Liver (tissue), 9 donors: Measurements from ENCODE around the gene BACH2. TPM values are rescaled to one million over a fixed set of nuclear protein-coding genes. Genes with fewer than 3 reads are reported as not detected.

Experiments
- DNase-seq: peaks from one replicate; pipeline ENCODE4 v3.0.0-alpha.2; 2017; ENCODE audit warnings: low spot score
- H3K27ac ChIP-seq, 2 donors: one replicate each; pipeline ENCODE4 v1.7.0; 2013; ENCODE audit warnings: inconsistent platforms in 2 of 2, low read length in 2 of 2, control low read depth in 1 of 2, low read depth in 1 of 2, mild to moderate bottlenecking in 1 of 2
- H3K27me3 ChIP-seq, 4 donors: one replicate each; pipeline versions ENCODE4 v1.6.1 to v1.7.0; 2013; ENCODE audit warnings: low read length in 3 of 4, inconsistent platforms in 1 of 4, mild to moderate bottlenecking in 1 of 4, moderate library complexity in 1 of 4; ENCODE audit not compliant: control insufficient read depth in 4 of 4, insufficient read depth in 4 of 4
- H3K36me3 ChIP-seq, 4 donors: one replicate each; pipeline versions ENCODE4 v1.6.1 to v1.7.0; 2013; ENCODE audit warnings: low read length in 3 of 4, mild to moderate bottlenecking in 3 of 4, low read depth in 1 of 4, moderate library complexity in 1 of 4; ENCODE audit not compliant: control insufficient read depth in 4 of 4, insufficient read depth in 3 of 4
- H3K4me1 ChIP-seq, 4 donors: one replicate each; pipeline versions ENCODE4 v1.6.1 to v1.7.0; 2013; ENCODE audit warnings: low read length in 3 of 4, mild to moderate bottlenecking in 3 of 4, moderate library complexity in 1 of 4; ENCODE audit not compliant: control insufficient read depth in 4 of 4, insufficient read depth in 4 of 4
- H3K4me3 ChIP-seq, 3 donors: one replicate each; pipeline versions ENCODE4 v1.6.1 to v1.7.0; 2013; ENCODE audit warnings: low read length in 3 of 3, control low read depth in 1 of 3, low read depth in 1 of 3, mild to moderate bottlenecking in 1 of 3
- H3K9ac ChIP-seq, 2 donors: one replicate each; pipeline ENCODE4 v1.7.0; 2013; ENCODE audit warnings: low read length in 2 of 2, mild to moderate bottlenecking in 2 of 2, moderate library complexity in 2 of 2, control low read depth in 1 of 2, low read depth in 1 of 2
- H3K9me3 ChIP-seq, 4 donors: one replicate each; pipeline versions ENCODE4 v1.6.1 to v1.7.0; 2013; ENCODE audit warnings: low read length in 3 of 4; ENCODE audit not compliant: control insufficient read depth in 4 of 4
- ATF3 ChIP-seq: IDR thresholded peaks from 2 replicates; pipeline ENCODE4 v1.6.1; 2016; ENCODE audit warnings: antibody characterized with exemption
- CTCF ChIP-seq: fragments of 150-350 bp; IDR thresholded peaks from 2 replicates; pipeline ENCODE4 v1.5.1; 2017; ENCODE audit warnings: improper control_type of control experiment, low read depth, low read length; ENCODE audit not compliant: missing input control
- EGR1 ChIP-seq, 2 donors: IDR thresholded peaks; 2 replicates each; pipeline ENCODE4 v1.6.1; 2016 to 2018; ENCODE audit warnings: antibody characterized with exemption in 2 of 2, low read depth in 2 of 2
- FOXA1 ChIP-seq: IDR thresholded peaks from 2 replicates; pipeline ENCODE4 v1.6.1; 2016; ENCODE audit warnings: antibody characterized with exemption
- FOXA2 ChIP-seq: IDR thresholded peaks from 2 replicates; pipeline ENCODE4 v1.6.1; 2016; ENCODE audit warnings: antibody characterized with exemption
- GABPA ChIP-seq, 2 donors: IDR thresholded peaks in 1 of 2; conservative IDR thresholded peaks in 1 of 2; 2 replicates each; pipeline ENCODE4 v1.6.1; 2016; ENCODE audit warnings: antibody characterized with exemption in 2 of 2, mild to moderate bottlenecking in 1 of 2, moderate library complexity in 1 of 2
- HNF4A ChIP-seq, 2 donors: conservative IDR thresholded peaks; 2 replicates each; pipeline ENCODE4 v1.6.1; 2016; ENCODE audit warnings: antibody characterized with exemption in 2 of 2, mild to moderate bottlenecking in 2 of 2
- HNF4G ChIP-seq: IDR thresholded peaks from 2 replicates; pipeline ENCODE4 v1.6.1; 2016; ENCODE audit warnings: antibody characterized with exemption
- JUND ChIP-seq, 2 donors: IDR thresholded peaks; 2 replicates each; pipeline ENCODE4 v1.6.1; 2016; ENCODE audit warnings: antibody characterized with exemption in 2 of 2
- MAX ChIP-seq: IDR thresholded peaks from 2 replicates; pipeline ENCODE4 v1.6.1; 2016; ENCODE audit warnings: antibody characterized with exemption
- NR2F2 ChIP-seq: IDR thresholded peaks from 2 replicates; pipeline ENCODE4 v1.6.1; 2016; ENCODE audit warnings: antibody characterized with exemption
- RAD21 ChIP-seq, 2 donors: IDR thresholded peaks; 2 replicates each; pipeline ENCODE4 v1.6.1; 2016; ENCODE audit warnings: antibody characterized with exemption in 2 of 2, mild to moderate bottlenecking in 2 of 2
- REST ChIP-seq: IDR thresholded peaks from 2 replicates; pipeline ENCODE4 v1.6.1; 2016; ENCODE audit warnings: antibody characterized with exemption, mild to moderate bottlenecking
- SP1 ChIP-seq: IDR thresholded peaks from 2 replicates; pipeline ENCODE4 v1.6.1; 2018; ENCODE audit warnings: antibody characterized with exemption, mild to moderate bottlenecking
- TAF1 ChIP-seq: conservative IDR thresholded peaks from 2 replicates; pipeline ENCODE4 v1.6.1; 2016; ENCODE audit warnings: antibody characterized with exemption, mild to moderate bottlenecking
- YY1 ChIP-seq: IDR thresholded peaks from 2 replicates; pipeline ENCODE4 v1.6.1; 2016; ENCODE audit warnings: antibody characterized with exemption, mild to moderate bottlenecking
- WGBS: extraction: QIAGEN DNeasy Blood & Tissue Kit; methylation state at CpG from one replicate; pipeline ENCODE4 v1.1.7; 2013; 5-methylcytosine and 5-hydroxymethylcytosine counted together
- polyA plus RNA-seq, 2 donors: library from polyadenylated mRNA; stranded (reverse) in 1 of 2; unstranded in 1 of 2; fragments of 200-250 nt in 1 of 2; fragments of >200 nt in 1 of 2; fragmentation: Nextera tagmentation in 1 of 2; extraction: Ambion mirVana in 1 of 2; gene quantifications; one replicate each; pipeline versions ENCODE4 v1.2.1 to v1.2.3, GENCODE V29; 2013 to 2015
- total RNA-seq, 2 donors: library from RNA; depleted of rRNA; stranded (reverse); fragments of >200 nt; gene quantifications; one replicate each; pipeline ENCODE4 v1.2.3, GENCODE V29; 2014
- donor health status: healthy.
- donor health status: healthy.
- donor health status: healthy.
- donor health status: healthy.
- donor health status: healthy.

BACH2 gene
- total and polyA plus RNA-seq, 4 donors: 1.9 to 3.7 (median 1.9) TPM

- Histone ChIP-seq H3K9ac (no peak overlapping the region), H3K9me3 (no peaks in the 10 kb centered on the region), H3K4me1 (no peaks in the 10 kb centered on the region), H3K27me3 (no peaks in the 10 kb centered on the region), H3K4me3 (no peak overlapping the region), H3K27ac (no peak overlapping the region), H3K36me3 (no peaks in the 10 kb centered on the region)
- no peak for DNase-seq
- WGBS: 88% methylated on average over 12 of the region's 12 CpGs
- TF ChIP-seq MAX: no peak
Measured at GRCh38 chr6:90068703-90069523, 227.7 kb downstream of the BACH2 start.

- 80% methylated on average over 2 of the region's 2 CpGs for WGBS
- DNase-seq: no peak
- H3K36me3 ChIP-seq: no peaks in the 10 kb centered on the region
- no peaks in the 10 kb centered on the region for H3K4me1 ChIP-seq
- no peak overlapping the region for H3K4me3 ChIP-seq
- H3K9ac ChIP-seq: no peak overlapping the region
- no peaks in the 10 kb centered on the region for H3K9me3 ChIP-seq
- H3K27ac ChIP-seq: no peak overlapping the region
- H3K27me3 ChIP-seq: no peaks in the 10 kb centered on the region
- TF ChIP-seq NR2F2: no peak
- TF ChIP-seq YY1: no peak
- no peak for TF ChIP-seq CTCF
- TF ChIP-seq ATF3: no peak
- TF ChIP-seq HNF4A (conservative IDR thresholded peaks at IDR 0.05): no peak
- TF ChIP-seq SP1: no peak
- TF ChIP-seq FOXA2: no peak
Measured at GRCh38 chr6:90068264-90068663, 228.4 kb downstream of the BACH2 start.

GRCh38 chr6:90066697-90067096, 229.9 kb downstream of the BACH2 start:
- no peak overlapping the region for H3K4me3 ChIP-seq
- no peaks in the 10 kb centered on the region for H3K36me3 ChIP-seq
- H3K4me1 ChIP-seq: no peaks in the 10 kb centered on the region
- DNase-seq: no peak
- no peaks in the 10 kb centered on the region for H3K9me3 ChIP-seq
- H3K27me3 ChIP-seq: no peaks in the 10 kb centered on the region
- H3K27ac ChIP-seq: no peak overlapping the region
- WGBS: 94% methylated on average over 4 of the region's 4 CpGs
- H3K9ac ChIP-seq: no peak overlapping the region
- TF ChIP-seq GABPA (IDR thresholded peaks at IDR 0.05 in 1 of 2, conservative IDR thresholded peaks at IDR 0.05 in 1 of 2) (no peak), ATF3 (no peak), SP1 (no peak), HNF4A (conservative IDR thresholded peaks at IDR 0.05) (no peak), TAF1 (no peak), FOXA1 (no peak), RAD21 (IDR thresholded peaks at IDR 0.05) (no peak), HNF4G (no peak), NR2F2 (no peak), EGR1 (IDR thresholded peaks at IDR 0.05; ENCODE audit: low read depth in 2 of 2) (no peak), FOXA2 (no peak), REST (no peak), CTCF (no peak), JUND (IDR thresholded peaks at IDR 0.05) (no peak), MAX (no peak)
